Measurements from ENCODE around the gene ADAMTS17.

The ADAMTS17 gene

GRCh38 chr15:100295939-100296565, 45.7 kb downstream of the ADAMTS17 start:
- DNase-seq, result no peak
- Mint-ChIP-seq H3K36me3 (peaks cover 8% of the 10 kb centered on the region), H3K4me3 (no peak overlapping the region), H3K27me3 (no peaks in the 10 kb centered on the region), H3K4me1 (no peaks in the 10 kb centered on the region), H3K27ac (no peak overlapping the region), H3K9me3 (peaks cover 18% of the 10 kb centered on the region)
- CTCF ChIA-PET, result interaction anchor here (1.1 kb wide), 1 partner anchor 42 kb away, joined by 3 read pairs; no protein-coding TSS in a partner anchor

- no peak for DNase-seq
- H3K36me3 Mint-ChIP-seq, result peaks cover 4% of the 10 kb centered on the region
- H3K27ac Mint-ChIP-seq, result no peak overlapping the region
- H3K4me1 Mint-ChIP-seq, result no peaks in the 10 kb centered on the region
- no peak overlapping the region for H3K4me3 Mint-ChIP-seq
- peaks cover 14% of the 10 kb centered on the region for H3K9me3 Mint-ChIP-seq
- no peaks in the 10 kb centered on the region for H3K27me3 Mint-ChIP-seq
- CTCF ChIA-PET, result no interaction called here
Measured at GRCh38 chr15:100292010-100292409, 49.8 kb downstream of the ADAMTS17 start.

- no peak overlapping the region for H3K4me3 Mint-ChIP-seq
Measured at GRCh38 chr15:100291106-100291505, 50.7 kb downstream of the ADAMTS17 start.

GRCh38 chr15:100285641-100286295, 56.0 kb downstream of the ADAMTS17 start:
- DNase-seq, result no peak
- no peaks in the 10 kb centered on the region for H3K36me3 Mint-ChIP-seq
- CTCF ChIA-PET, result no interaction called here
- H3K9me3 Mint-ChIP-seq, result no peaks in the 10 kb centered on the region
- H3K27me3 Mint-ChIP-seq, result no peaks in the 10 kb centered on the region
- H3K4me3 Mint-ChIP-seq, result no peak overlapping the region
- no peaks in the 10 kb centered on the region for H3K4me1 Mint-ChIP-seq
- H3K27ac Mint-ChIP-seq, result no peak overlapping the region

More at GRCh38 chr15:100291106-100291505, 50.7 kb downstream of the ADAMTS17 start:
- H3K9me3 Mint-ChIP-seq, result peaks cover 14% of the 10 kb centered on the region
- H3K27ac Mint-ChIP-seq, result no peak overlapping the region
- no peaks in the 10 kb centered on the region for H3K4me1 Mint-ChIP-seq
- no peaks in the 10 kb centered on the region for H3K27me3 Mint-ChIP-seq
- CTCF ChIA-PET, result no interaction called here
- DNase-seq, result no peak
- peaks cover 4% of the 10 kb centered on the region for H3K36me3 Mint-ChIP-seq

GRCh38 chr15:100284701-100285100, 57.1 kb downstream of the ADAMTS17 start:
- Mint-ChIP-seq H3K4me1 (no peaks in the 10 kb centered on the region), H3K9me3 (no peaks in the 10 kb centered on the region), H3K27me3 (no peaks in the 10 kb centered on the region), H3K36me3 (no peaks in the 10 kb centered on the region), H3K27ac (no peak overlapping the region), H3K4me3 (no peak overlapping the region)
- no peak for DNase-seq
- CTCF ChIA-PET, result no interaction called here

- H3K27ac Mint-ChIP-seq, result no peak overlapping the region
- H3K9me3 Mint-ChIP-seq, result no peaks in the 10 kb centered on the region
- CTCF ChIA-PET, result no interaction called here
- no peak overlapping the region for H3K4me3 Mint-ChIP-seq
- no peaks in the 10 kb centered on the region for H3K27me3 Mint-ChIP-seq
- no peaks in the 10 kb centered on the region for H3K4me1 Mint-ChIP-seq
- H3K36me3 Mint-ChIP-seq, result no peaks in the 10 kb centered on the region
- no peak for DNase-seq
Measured at GRCh38 chr15:100284191-100284590, 57.6 kb downstream of the ADAMTS17 start.

GRCh38 chr15:100281096-100281917, 60.5 kb downstream of the ADAMTS17 start:
- no peaks in the 10 kb centered on the region for H3K9me3 Mint-ChIP-seq
- DNase-seq, result no peak
- no peaks in the 10 kb centered on the region for H3K36me3 Mint-ChIP-seq
- H3K4me3 Mint-ChIP-seq, result no peak overlapping the region
- H3K4me1 Mint-ChIP-seq, result no peaks in the 10 kb centered on the region
- CTCF ChIA-PET, result no interaction called here
- H3K27me3 Mint-ChIP-seq, result no peaks in the 10 kb centered on the region
- H3K27ac Mint-ChIP-seq, result no peak overlapping the region

- Mint-ChIP-seq H3K27ac (no peak overlapping the region), H3K9me3 (peaks cover 2% of the 10 kb centered on the region), H3K36me3 (no peaks in the 10 kb centered on the region), H3K4me3 (no peak overlapping the region), H3K27me3 (no peaks in the 10 kb centered on the region), H3K4me1 (no peaks in the 10 kb centered on the region)
- CTCF ChIA-PET, result no interaction called here
- no peak for DNase-seq
Measured at GRCh38 chr15:100279849-100280248, 61.9 kb downstream of the ADAMTS17 start.

GRCh38 chr15:100279446-100279845, 62.3 kb downstream of the ADAMTS17 start:
- Mint-ChIP-seq H3K4me3 (no peak overlapping the region), H3K4me1 (no peaks in the 10 kb centered on the region), H3K36me3 (no peaks in the 10 kb centered on the region), H3K27me3 (no peaks in the 10 kb centered on the region), H3K27ac (no peak overlapping the region), H3K9me3 (peaks cover 2% of the 10 kb centered on the region)
- no peak for DNase-seq
- CTCF ChIA-PET, result no interaction called here

- H3K27ac Mint-ChIP-seq, result no peak overlapping the region
- H3K27me3 Mint-ChIP-seq, result no peaks in the 10 kb centered on the region
- CTCF ChIA-PET, result no interaction called here
- H3K4me3 Mint-ChIP-seq, result no peak overlapping the region
- peaks cover 6% of the 10 kb centered on the region for H3K9me3 Mint-ChIP-seq
- H3K36me3 Mint-ChIP-seq, result no peaks in the 10 kb centered on the region
- no peak for DNase-seq
- H3K4me1 Mint-ChIP-seq, result no peaks in the 10 kb centered on the region
Measured at GRCh38 chr15:100278596-100279380, 63.0 kb downstream of the ADAMTS17 start.

GRCh38 chr15:100277087-100277855, 64.5 kb downstream of the ADAMTS17 start:
- H3K36me3 Mint-ChIP-seq, result no peaks in the 10 kb centered on the region
- H3K27ac Mint-ChIP-seq, result no peak overlapping the region
- H3K4me3 Mint-ChIP-seq, result no peak overlapping the region
- H3K27me3 Mint-ChIP-seq, result no peaks in the 10 kb centered on the region
- CTCF ChIA-PET, result no interaction called here
- H3K4me1 Mint-ChIP-seq, result no peaks in the 10 kb centered on the region
- DNase-seq, result no peak
- peaks cover 21% of the 10 kb centered on the region for H3K9me3 Mint-ChIP-seq

- no peak for DNase-seq
- CTCF ChIA-PET, result no interaction called here
- Mint-ChIP-seq H3K36me3 (no peaks in the 10 kb centered on the region), H3K27me3 (no peaks in the 10 kb centered on the region), H3K9me3 (peaks cover 27% of the 10 kb centered on the region), H3K4me1 (no peaks in the 10 kb centered on the region), H3K4me3 (no peak overlapping the region), H3K27ac (no peak overlapping the region)
Measured at GRCh38 chr15:100276506-100276905, 65.3 kb downstream of the ADAMTS17 start.

GRCh38 chr15:100275641-100276040, 66.1 kb downstream of the ADAMTS17 start:
- Mint-ChIP-seq H3K27ac (no peak overlapping the region), H3K4me3 (no peak overlapping the region), H3K36me3 (no peaks in the 10 kb centered on the region), H3K27me3 (no peaks in the 10 kb centered on the region), H3K9me3 (peaks cover 31% of the 10 kb centered on the region), H3K4me1 (no peaks in the 10 kb centered on the region)
- DNase-seq, result no peak
- CTCF ChIA-PET, result no interaction called here

GRCh38 chr15:100269831-100270230, 71.9 kb downstream of the ADAMTS17 start:
- H3K4me1 Mint-ChIP-seq, result no peaks in the 10 kb centered on the region
- H3K9me3 Mint-ChIP-seq, result peaks cover 33% of the 10 kb centered on the region
- DNase-seq, result no peak
- H3K27me3 Mint-ChIP-seq, result no peaks in the 10 kb centered on the region
- no peak overlapping the region for H3K27ac Mint-ChIP-seq
- no peak overlapping the region for H3K4me3 Mint-ChIP-seq
- CTCF ChIA-PET, result no interaction called here
- H3K36me3 Mint-ChIP-seq, result no peaks in the 10 kb centered on the region

Data from activated naive CD4-positive, alpha-beta T cell treated with anti-CD3 and anti-CD28 coated beads, Interleukin-2, amount 10 ng/mL, durations not matched to agents 7 days and 5 days (primary cell).